Measurements from ENCODE around the gene CEP43. TPM values are rescaled to one million over a fixed set of nuclear protein-coding genes. Genes with fewer than 3 reads are reported as not detected.

CEP43 gene
- total RNA-seq, 1 experiment from 2014 or later = 37.0 TPM

GRCh38 chr6:167027308-167027707, 28.1 kb downstream of the CEP43 start:
- Mint-ChIP-seq H3K36me3 (ENCODE audit: insufficient read depth, unreplicated experiment) (peaks cover 43% of the 10 kb centered on the region), H3K4me3 (ENCODE audit: unreplicated experiment) (no peak overlapping the region), H3K27me3 (ENCODE audit: insufficient read depth, unreplicated experiment) (no peaks in the 10 kb centered on the region), H3K4me1 (ENCODE audit: low read depth, unreplicated experiment) (no peaks in the 10 kb centered on the region), H3K9me3 (ENCODE audit: unreplicated experiment) (no peaks in the 10 kb centered on the region), H3K27ac (ENCODE audit: unreplicated experiment) (no peak overlapping the region)
- intact Hi-C loops (cut with micrococcal nuclease; ENCODE audit: unreplicated experiment) = no loop called here
- Histone ChIP-seq H3K27me3 (replicated peaks; ENCODE audit: control insufficient read depth, insufficient read depth, low read length) (no peaks in the 10 kb centered on the region), H3K36me3 (ENCODE audit: control insufficient read depth, insufficient read depth, low read length) (peaks cover 7% of the 10 kb centered on the region), H3K4me1 (no peaks in the 10 kb centered on the region), H3K4me3 (ENCODE audit: low read depth, low read length) (no peak overlapping the region), H3K9me3 (no peaks in the 10 kb centered on the region)
- CTCF ChIA-PET = no interaction called here
- no peak for TF ChIP-seq CTCF (IDR thresholded peaks at IDR 0.05; ENCODE audit: insufficient read depth in 1 of 2, low read depth in 1 of 2, low read length in 1 of 2, severe bottlenecking in 1 of 2, unreplicated experiment in 1 of 2)
- no peak for DNase-seq
- POLR2A ChIA-PET = no interaction called here
- no TSS peak for BruUV-seq (replicated peaks)

- Histone ChIP-seq H3K36me3 (ENCODE audit: control insufficient read depth, insufficient read depth, low read length) (peaks cover 7% of the 10 kb centered on the region), H3K4me3 (ENCODE audit: low read depth, low read length) (no peak overlapping the region), H3K4me1 (no peaks in the 10 kb centered on the region), H3K27me3 (replicated peaks; ENCODE audit: control insufficient read depth, insufficient read depth, low read length) (no peaks in the 10 kb centered on the region), H3K9me3 (no peaks in the 10 kb centered on the region)
- no peak for TF ChIP-seq CTCF (IDR thresholded peaks at IDR 0.05; ENCODE audit: insufficient read depth in 1 of 2, low read depth in 1 of 2, low read length in 1 of 2, severe bottlenecking in 1 of 2, unreplicated experiment in 1 of 2)
- H3K9me3 Mint-ChIP-seq (ENCODE audit: unreplicated experiment) = no peaks in the 10 kb centered on the region
- no peak for DNase-seq
- CTCF ChIA-PET = no interaction called here
- no peaks in the 10 kb centered on the region for H3K4me1 Mint-ChIP-seq (ENCODE audit: low read depth, unreplicated experiment)
- intact Hi-C loops (cut with micrococcal nuclease; ENCODE audit: unreplicated experiment) = no loop called here
- no peak overlapping the region for H3K27ac Mint-ChIP-seq (ENCODE audit: unreplicated experiment)
- peaks cover 43% of the 10 kb centered on the region for H3K36me3 Mint-ChIP-seq (ENCODE audit: insufficient read depth, unreplicated experiment)
- no peak overlapping the region for H3K4me3 Mint-ChIP-seq (ENCODE audit: unreplicated experiment)
- POLR2A ChIA-PET = no interaction called here
- no TSS peak for BruUV-seq (replicated peaks)
- no peaks in the 10 kb centered on the region for H3K27me3 Mint-ChIP-seq (ENCODE audit: insufficient read depth, unreplicated experiment)
Measured at GRCh38 chr6:167027772-167028171, 28.6 kb downstream of the CEP43 start.

- peaks cover 65% of the 10 kb centered on the region for H3K36me3 Mint-ChIP-seq (ENCODE audit: insufficient read depth, unreplicated experiment)
- no peak overlapping the region for H3K4me3 Mint-ChIP-seq (ENCODE audit: unreplicated experiment)
- POLR2A ChIA-PET = no interaction called here
- Histone ChIP-seq H3K9me3 (no peaks in the 10 kb centered on the region), H3K36me3 (ENCODE audit: control insufficient read depth, insufficient read depth, low read length) (peaks cover 6% of the 10 kb centered on the region), H3K4me1 (no peaks in the 10 kb centered on the region), H3K27me3 (replicated peaks; ENCODE audit: control insufficient read depth, insufficient read depth, low read length) (no peaks in the 10 kb centered on the region), H3K4me3 (ENCODE audit: low read depth, low read length) (no peak overlapping the region)
- H3K9me3 Mint-ChIP-seq (ENCODE audit: unreplicated experiment) = no peaks in the 10 kb centered on the region
- no peaks in the 10 kb centered on the region for H3K4me1 Mint-ChIP-seq (ENCODE audit: low read depth, unreplicated experiment)
- no TSS peak for BruUV-seq (replicated peaks)
- H3K27ac Mint-ChIP-seq (ENCODE audit: unreplicated experiment) = no peak overlapping the region
- no peak for TF ChIP-seq CTCF (IDR thresholded peaks at IDR 0.05; ENCODE audit: insufficient read depth in 1 of 2, low read depth in 1 of 2, low read length in 1 of 2, severe bottlenecking in 1 of 2, unreplicated experiment in 1 of 2)
- intact Hi-C loops (cut with micrococcal nuclease; ENCODE audit: unreplicated experiment) = no loop called here
- DNase-seq = no peak
- H3K27me3 Mint-ChIP-seq (ENCODE audit: insufficient read depth, unreplicated experiment) = no peaks in the 10 kb centered on the region
- CTCF ChIA-PET = no interaction called here
Measured at GRCh38 chr6:167030222-167031072, 31.2 kb downstream of the CEP43 start.
